ENCODE data around the gene RIT1.
A peak's percentile ranks its signal among the peaks of the same experiment; 100 is the strongest.

RIT1 gene

GRCh38 chr1:155938220-155938627 lies 27.1 kb upstream of the RIT1 start:
- intact Hi-C loops (cut with DNase I; ENCODE audit: low total_unique reads): no loop called here
- H3K4me3 ChIP-seq: no peak overlapping the region
- DNase-seq: peak in 1 of 2 donors; percentile 48
- TF ChIP-seq CTCF (IDR thresholded peaks at IDR 0.05): peak; percentile 73 to 74
- H3K27ac ChIP-seq: peak overlapping the region; percentile 71 to 72
- H3K27me3 ChIP-seq: no peaks in the 10 kb centered on the region
- H3K9me3 ChIP-seq: no peaks in the 10 kb centered on the region
- no peaks in the 10 kb centered on the region for H3K36me3 ChIP-seq
- H3K4me1 ChIP-seq: peaks cover 0 to 60% (median 45%) of the 10 kb centered on the region in 4 donors

- TF ChIP-seq CTCF (IDR thresholded peaks at IDR 0.05): no peak
- intact Hi-C loops (cut with DNase I; ENCODE audit: low total_unique reads): no loop called here
- peak in 1 of 2 donors; percentile 54 for DNase-seq
- H3K4me1 ChIP-seq: peaks cover 4 to 61% (median 46%) of the 10 kb centered on the region in 4 donors
- H3K36me3 ChIP-seq: peaks cover 4 to 24% (median 18%) of the 10 kb centered on the region in 3 donors
- H3K27ac ChIP-seq: peak overlapping the region; percentile 89 to 94
- no peaks in the 10 kb centered on the region for H3K27me3 ChIP-seq
- no peaks in the 10 kb centered on the region for H3K9me3 ChIP-seq
- H3K4me3 ChIP-seq: peak overlapping the region; percentile 78 to 84
Measured at GRCh38 chr1:155934936-155935590, 23.9 kb upstream of the RIT1 start.

GRCh38 chr1:155934097-155934935 lies 23.2 kb upstream of the RIT1 start, which contains the start of gene KHDC4:
Gene KHDC4 (minus strand): TSS chr1:155934413. CDS start chr1:155934373, 40 bp downstream.
- Histone ChIP-seq H3K27me3 (no peaks in the 10 kb centered on the region), H3K4me1 (peaks cover 4 to 56% (median 42%) of the 10 kb centered on the region in 4 donors), H3K4me3 (peak within 1 kb of the TSS; percentile 78 to 84), H3K9me3 (no peaks in the 10 kb centered on the region), H3K27ac (peak within 1 kb of the TSS; percentile 89 to 94), H3K36me3 (peaks cover 4 to 31% (median 26%) of the 10 kb centered on the region in 3 donors)
- intact Hi-C loops (cut with DNase I; ENCODE audit: low total_unique reads): no loop called here
- peak; percentile 97 to 98 for DNase-seq
- peak in 1 of 2 experiments; percentile 15 for TF ChIP-seq CTCF (IDR thresholded peaks at IDR 0.05)

GRCh38 chr1:155933591-155934096 lies 22.5 kb upstream of the RIT1 start:
- Histone ChIP-seq H3K36me3 (peaks cover 11 to 38% (median 32%) of the 10 kb centered on the region in 3 donors), H3K27ac (peak overlapping the region; percentile 89 to 94), H3K9me3 (no peaks in the 10 kb centered on the region), H3K4me1 (peaks cover 4 to 49% (median 40%) of the 10 kb centered on the region in 4 donors), H3K27me3 (no peaks in the 10 kb centered on the region), H3K4me3 (peak overlapping the region; percentile 78 to 84)
- TF ChIP-seq CTCF (IDR thresholded peaks at IDR 0.05): no peak
- intact Hi-C loops (cut with DNase I; ENCODE audit: low total_unique reads): no loop called here
- no peak for DNase-seq

GRCh38 chr1:155932487-155932886 lies 21.3 kb upstream of the RIT1 start:
- Histone ChIP-seq H3K27ac (peak overlapping the region in 1 of 2 donors; percentile 94), H3K4me1 (peaks cover 4 to 45% (median 36%) of the 10 kb centered on the region in 4 donors), H3K27me3 (no peaks in the 10 kb centered on the region), H3K9me3 (no peaks in the 10 kb centered on the region), H3K4me3 (peak overlapping the region in 1 of 2 donors; percentile 84), H3K36me3 (peaks cover 20 to 49% (median 42%) of the 10 kb centered on the region in 3 donors)
- no peak for DNase-seq
- no peak for TF ChIP-seq CTCF (IDR thresholded peaks at IDR 0.05)
- intact Hi-C loops (cut with DNase I; ENCODE audit: low total_unique reads): no loop called here
